T47D (cell line): ENCODE data around the gene ADAMTS18.

Experiments
- DNase-seq, 2 experiments: peaks; one replicate each; pipeline versions ENCODE4 v3.0.0 to v3.0.0-alpha.2; 2011 to 2012; ENCODE audit warnings: low read depth in 1 of 2, low spot score in 1 of 2
- JUND ChIP-seq: IDR thresholded peaks from 2 replicates; pipeline ENCODE4 v1.6.1; 2012; ENCODE audit warnings: low read depth
- in situ Hi-C: cut with HindIII; loops from 2 replicates; pipeline ENCODE4 v1.10.0; 2016; ENCODE audit warnings: low sequenced_read_pairs, low pct_unique_long_range_greater_than_20kb

The ADAMTS18 gene

DNA sequence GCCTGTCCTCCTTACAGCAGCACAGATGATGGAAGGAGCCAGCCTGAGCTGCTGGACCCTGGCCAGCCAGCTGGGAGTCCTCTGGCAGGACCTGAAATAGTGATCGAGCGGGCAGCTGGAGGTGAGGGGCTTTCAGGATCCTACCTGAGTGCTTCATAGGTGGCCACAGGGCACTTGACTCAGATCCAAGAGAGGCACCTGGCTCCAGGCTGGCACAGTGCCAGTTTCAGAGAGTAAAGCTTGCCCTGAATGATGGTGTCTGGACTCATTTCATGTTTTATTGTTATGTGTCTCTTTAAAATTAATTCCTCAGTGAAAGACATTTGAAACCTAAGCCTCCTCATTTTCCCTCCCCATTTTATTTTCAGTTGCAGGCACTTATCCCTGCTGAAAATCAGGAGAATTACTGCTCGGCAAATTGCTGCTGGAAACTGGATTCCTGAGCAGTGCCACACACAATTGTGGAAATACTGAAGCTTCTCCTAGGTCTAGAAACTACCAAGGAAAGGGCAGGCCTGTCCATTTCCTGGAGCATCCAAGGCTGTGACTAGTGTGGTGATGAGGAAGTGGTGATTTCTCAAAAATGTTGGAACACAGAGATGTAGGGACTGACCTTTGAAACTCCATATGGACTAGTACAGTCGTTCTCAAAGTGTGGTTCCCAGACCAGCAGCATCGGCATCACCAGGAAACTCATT, 16.1 kb upstream of the ADAMTS18 start:
- in situ Hi-C loops, result no loop called here
- TF ChIP-seq JUND, result no peak
- DNase-seq, result peak in 1 of 2 experiments; percentile 22

DNA sequence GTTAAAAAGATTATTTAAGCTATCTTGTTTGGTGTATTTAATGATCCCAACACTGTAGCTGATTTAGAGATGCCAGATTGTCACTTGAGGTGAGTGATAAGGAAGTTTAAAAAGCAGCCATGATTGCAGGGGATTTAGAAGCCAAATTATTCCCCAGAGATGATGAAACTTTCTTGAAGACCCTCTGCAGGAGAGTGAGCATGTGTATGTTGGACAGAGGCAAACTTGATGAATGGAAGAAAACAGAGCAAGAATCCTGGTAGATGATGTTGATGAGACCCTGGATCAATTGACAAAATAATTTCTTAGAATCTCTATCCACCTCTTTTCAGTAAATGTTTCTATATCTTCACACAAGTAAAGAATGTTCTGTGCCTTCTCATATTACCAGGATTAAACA, 14.4 kb upstream of the ADAMTS18 start:
- in situ Hi-C loops, result no loop called here
- no peak for DNase-seq
- no peak for TF ChIP-seq JUND

DNA sequence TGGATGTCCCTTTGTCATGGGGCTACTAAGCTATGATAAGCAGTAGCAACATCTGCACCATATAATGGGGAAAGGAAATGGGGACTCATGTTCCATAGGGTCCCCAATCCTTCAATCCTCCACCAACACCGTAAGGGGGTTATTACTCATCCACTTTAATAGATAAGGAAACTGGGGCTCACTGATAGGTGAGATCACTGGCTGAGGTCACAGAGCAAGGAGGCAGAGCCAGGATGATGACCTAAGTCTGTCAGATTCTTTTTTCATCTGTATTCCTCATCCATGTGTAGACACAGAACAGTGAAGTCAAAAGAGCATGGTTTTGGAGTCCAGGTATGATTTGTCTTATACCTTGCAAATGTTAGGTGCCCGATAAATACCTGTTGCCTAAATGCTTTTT, 10.5 kb upstream of the ADAMTS18 start:
- in situ Hi-C loops, result no loop called here
- no peak for DNase-seq

DNA sequence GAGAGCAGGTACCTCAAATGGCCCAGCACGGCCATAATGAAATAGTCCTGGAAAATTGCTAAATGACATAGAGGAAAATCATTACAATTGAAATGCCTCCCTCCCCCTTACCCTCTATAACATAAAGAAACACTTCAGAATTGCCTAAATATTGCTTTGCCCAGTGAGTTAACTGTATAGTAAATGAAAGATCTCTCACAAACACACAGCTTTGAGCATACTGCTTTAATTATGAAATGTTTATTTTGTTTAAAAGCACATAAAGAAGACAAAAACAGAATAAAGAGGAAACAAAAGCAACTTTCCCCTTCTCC, 9.3 kb upstream of the ADAMTS18 start:
- no peak for TF ChIP-seq JUND
- in situ Hi-C loops, result no loop called here
- DNase-seq, result no peak

More for the DNA sequence above, 10.5 kb upstream of the ADAMTS18 start:
- TF ChIP-seq JUND, result no peak

DNA sequence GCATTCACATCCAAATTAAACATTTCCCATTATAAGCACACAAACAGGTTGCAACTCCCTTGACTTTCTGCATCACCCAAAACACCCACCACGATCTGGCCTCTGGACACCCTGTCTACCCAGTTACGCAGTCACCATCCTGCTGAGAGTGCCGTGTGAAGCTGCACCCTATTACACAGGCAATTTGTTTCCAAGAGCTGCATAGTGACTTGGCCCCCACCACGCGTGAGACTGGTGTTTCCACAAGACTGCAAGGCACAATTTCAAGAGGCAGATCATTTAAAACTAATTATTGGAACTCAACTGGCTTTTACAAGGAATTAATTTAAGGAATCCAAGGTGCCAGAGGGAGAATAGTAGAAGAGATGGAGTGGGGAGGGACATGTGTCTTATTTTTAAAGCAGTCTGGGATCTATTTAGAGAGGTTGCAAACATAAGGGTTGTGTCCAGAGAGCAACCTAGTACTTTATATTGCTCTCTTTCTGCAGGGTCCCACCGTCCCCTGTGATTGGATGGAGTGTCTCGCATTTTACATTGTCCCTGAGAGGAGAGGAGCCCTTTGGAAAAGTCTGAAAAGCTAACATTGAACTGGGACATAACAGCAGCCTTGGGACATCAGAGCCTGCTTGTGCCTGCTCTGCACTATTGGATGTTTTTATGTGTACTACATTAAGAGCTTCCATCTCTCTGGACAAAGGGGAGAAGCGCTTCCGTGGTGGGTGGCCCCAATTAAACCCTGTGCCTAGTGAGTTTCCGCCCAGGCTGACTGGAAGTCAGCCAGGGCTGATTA, 8.7 kb upstream of the ADAMTS18 start:
- no peak for DNase-seq
- in situ Hi-C loops, result no loop called here
- no peak for TF ChIP-seq JUND

DNA sequence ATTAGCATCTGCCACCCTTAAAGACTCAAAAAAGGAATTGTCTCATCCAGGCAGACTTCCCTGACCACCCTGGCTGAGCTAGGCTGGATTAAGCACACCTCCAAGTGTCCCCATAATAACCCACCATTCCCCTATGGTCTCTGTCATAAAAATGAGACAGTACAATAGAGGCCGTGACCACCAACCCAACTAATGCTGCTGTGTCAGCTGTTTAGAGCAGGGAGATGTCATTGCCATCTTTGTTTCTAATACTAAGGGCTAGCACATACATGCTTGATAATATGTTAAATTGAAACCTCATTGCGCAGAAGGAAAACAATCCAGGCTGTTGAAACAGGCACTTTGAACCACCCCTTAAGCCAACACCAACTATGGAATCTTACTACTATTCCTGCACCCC, 7.2 kb upstream of the ADAMTS18 start:
- in situ Hi-C loops, result no loop called here
- no peak for TF ChIP-seq JUND
- no peak for DNase-seq

DNA sequence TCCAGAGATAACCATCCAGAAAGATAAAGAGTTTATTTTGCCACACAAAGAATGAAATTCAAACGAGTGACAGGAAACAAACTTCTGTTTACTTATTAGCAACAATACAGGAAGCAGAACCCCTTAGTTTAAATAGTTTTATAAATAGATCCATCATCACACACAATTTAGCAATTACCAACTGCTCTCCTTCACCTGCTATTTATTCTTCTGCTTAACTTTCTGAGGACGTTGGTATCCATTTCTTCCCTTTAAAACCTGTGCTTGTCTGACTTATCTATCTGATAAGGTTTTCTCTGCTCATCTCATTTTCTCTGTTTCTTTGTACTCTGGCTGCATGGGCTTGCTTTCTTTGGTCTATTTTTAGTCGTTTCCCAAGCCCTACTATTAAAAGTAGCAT, 4.3 kb upstream of the ADAMTS18 start:
- no peak for TF ChIP-seq JUND
- no peak for DNase-seq
- in situ Hi-C loops, result no loop called here

DNA sequence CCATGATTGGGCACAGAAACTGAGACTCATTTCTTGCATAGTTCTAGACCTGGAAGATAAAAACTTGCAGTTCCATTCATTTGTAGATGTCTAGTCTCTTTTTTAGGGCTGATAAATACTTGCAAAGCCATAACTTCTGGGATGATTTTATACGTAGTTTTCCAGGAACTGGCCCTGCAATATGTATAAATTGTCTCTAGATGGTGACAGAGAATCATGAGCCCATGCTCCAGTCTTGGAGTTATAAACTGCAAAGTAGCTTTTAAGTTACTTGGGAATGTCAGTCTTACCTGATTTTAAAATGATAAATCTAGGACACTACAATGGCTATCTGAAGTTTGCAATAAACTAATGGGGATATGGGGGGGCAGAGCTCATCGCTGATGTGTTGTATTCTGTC, 3.0 kb upstream of the ADAMTS18 start:
- no peak for DNase-seq
- in situ Hi-C loops, result no loop called here
- no peak for TF ChIP-seq JUND

DNA sequence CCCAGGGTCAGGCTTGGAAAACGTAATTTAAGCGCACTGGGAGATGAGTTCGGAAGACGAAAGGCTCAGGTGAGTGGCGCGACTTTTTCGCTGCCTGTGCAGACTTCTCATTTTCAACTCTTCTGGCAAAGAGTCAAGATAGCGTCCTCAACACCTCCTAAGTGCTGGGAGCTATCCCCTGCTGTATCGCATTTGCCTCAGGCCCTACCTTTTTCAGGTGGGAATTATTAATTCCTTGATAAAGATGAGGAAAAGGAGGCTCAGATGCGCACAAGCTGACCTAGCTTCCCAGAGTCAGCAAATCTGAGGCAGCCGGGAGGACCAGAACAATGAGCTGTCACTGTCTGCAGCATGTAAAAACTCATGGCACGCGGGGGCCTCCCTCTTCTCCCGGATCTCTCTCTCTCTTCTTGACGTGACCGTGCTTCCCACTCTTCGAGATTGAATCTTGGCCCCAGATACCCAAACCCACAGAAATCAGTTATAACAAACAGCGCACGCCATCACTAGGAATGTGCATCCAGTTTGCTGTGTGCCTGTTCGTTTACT, 512 bp upstream of the ADAMTS18 start:
- TF ChIP-seq JUND, result no peak
- DNase-seq, result no peak
- in situ Hi-C loops, result no loop called here

DNA sequence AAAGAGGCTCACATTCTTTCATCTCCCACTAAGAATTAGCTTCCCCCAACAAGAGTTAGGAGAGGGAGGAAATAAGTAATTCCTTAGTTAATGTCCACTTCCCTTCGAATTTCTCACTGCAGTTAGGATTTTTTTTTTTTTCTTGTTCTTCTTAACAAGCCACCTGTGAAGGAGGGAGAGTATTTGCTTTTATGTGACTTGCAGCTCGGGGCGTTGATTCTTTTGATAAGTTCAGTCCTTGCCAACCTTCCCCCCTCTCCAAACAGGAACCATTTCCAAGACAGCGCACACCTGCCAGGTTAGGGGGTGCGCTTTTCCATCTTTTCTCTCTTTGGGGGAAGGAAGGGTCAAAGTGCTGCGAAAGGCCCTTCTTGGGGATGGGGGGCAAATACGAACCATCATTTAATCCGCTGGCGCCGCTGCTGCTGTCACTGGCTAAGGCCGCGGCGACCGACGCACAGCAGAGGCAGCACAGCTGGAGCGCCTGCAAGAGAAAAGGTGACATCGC, 758 bp downstream of the ADAMTS18 start:
- no peak for DNase-seq
- no peak for TF ChIP-seq JUND
- in situ Hi-C loops, result no loop called here

DNA sequence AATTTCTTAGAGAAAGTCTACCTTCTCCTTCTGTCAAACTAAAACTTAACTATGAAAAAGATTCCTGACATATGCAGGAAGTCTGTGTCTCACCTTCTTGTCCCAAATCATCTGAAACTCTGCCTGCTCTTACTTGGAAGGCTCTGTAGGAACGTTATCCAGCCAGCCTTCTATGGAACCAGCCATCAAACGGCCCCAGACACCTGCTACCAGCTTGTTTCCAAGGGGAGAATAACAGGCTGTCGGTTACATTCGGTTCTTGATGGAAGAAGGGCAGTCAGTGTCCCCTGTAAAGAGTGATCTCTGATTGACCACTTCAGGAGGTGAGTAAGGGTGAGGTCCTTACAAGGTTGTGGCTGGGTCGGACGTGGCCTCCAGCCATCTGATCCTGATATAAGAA, 1.7 kb downstream of the ADAMTS18 start:
- in situ Hi-C loops, result no loop called here
- no peak for TF ChIP-seq JUND

DNA sequence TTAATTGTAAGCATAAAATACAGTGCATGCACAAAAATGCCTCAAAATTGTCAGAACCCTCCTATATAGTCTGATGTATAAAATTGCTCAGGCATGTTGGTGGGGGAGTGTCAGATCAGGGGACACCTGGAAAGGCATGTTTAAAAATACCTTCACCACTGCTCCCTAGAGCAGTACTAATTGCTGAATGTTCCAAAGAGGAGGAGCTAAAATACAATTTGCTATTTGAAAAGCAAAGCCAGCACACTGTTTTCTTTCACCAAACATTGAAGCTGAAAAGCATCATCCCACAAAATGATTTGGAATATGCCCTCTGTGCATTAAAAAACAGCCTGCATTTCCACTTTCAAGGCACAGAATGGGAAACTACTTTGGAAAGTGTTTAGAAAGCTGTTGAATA, 2.6 kb downstream of the ADAMTS18 start:
- no peak for TF ChIP-seq JUND
- no peak for DNase-seq
- in situ Hi-C loops, result no loop called here

More for the DNA sequence above, 1.7 kb downstream of the ADAMTS18 start:
- no peak for DNase-seq

DNA sequence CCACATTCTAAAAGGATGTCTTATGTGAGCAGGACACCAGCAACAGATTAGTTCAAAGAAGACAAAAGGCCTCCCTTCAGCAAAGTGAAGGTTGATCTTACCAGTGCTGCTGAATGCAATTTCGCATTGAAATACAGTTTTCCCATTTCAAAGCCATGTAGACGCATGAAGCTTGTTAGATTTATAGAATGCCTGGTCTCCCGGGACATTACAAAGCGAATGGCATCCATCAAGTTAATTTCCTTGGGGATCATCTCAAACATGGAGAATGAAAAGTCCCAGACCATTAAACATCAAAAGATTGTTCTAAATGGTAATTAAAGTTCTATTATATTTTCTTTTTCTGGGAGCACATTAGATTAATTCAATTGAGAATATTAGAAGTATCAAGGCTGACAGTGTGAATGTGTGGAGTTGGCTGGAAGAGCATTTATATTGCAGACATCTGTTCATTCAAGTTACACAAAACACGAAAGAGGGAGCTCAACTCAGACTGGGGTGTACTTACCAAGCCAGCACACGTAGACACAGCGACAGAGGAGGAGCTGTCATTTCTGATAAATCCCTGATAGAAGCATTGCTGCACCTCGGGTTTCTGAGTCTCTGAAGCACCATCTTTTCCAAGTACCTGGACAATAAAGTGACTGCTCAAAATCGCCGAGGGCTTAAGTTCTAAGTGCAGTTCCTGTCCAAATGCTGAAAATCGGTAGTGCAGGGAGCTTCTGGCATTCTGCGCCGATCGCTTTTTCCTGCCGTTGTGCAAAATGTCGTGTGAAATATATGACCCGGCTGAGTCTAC, 3.8 kb downstream of the ADAMTS18 start:
- in situ Hi-C loops, result no loop called here
- no peak for TF ChIP-seq JUND
- peak in 1 of 2 experiments; percentile 34 for DNase-seq
